AG04450 (cell line): ENCODE data around the gene ZIC2. TPM values are rescaled to one million over a fixed set of nuclear protein-coding genes. Genes with fewer than 3 reads are reported as not detected.

Experiments used
- CTCF ChIA-PET: fragments of 300-600, 350-600 bp; formaldehyde crosslinking; extraction: SDS; loops from one replicate; lab custom pipeline; 2022; ENCODE audit warnings: antibody characterized with exemption, inconsistent platforms; lab: Charles Lee
- POLR2A ChIA-PET: fragments of 350-600 bp; formaldehyde crosslinking; extraction: SDS; loops from one replicate; lab custom pipeline; 2021; ENCODE audit warnings: antibody characterized with exemption, inconsistent platforms; lab: Yijun Ruan, JAX
- DNase-seq: peaks from one replicate; pipeline ENCODE4 v3.0.0-alpha.2; 2011; ENCODE audit warnings: low read depth, low spot score
- H3K27ac ChIP-seq: one replicate; pipeline ENCODE4 v1.5.1; 2012; ENCODE audit warnings: low read depth, low read length, control low read depth
- H3K27me3 ChIP-seq: one replicate; pipeline ENCODE4 v1.6.0; 2012; ENCODE audit warnings: low read length; ENCODE audit not compliant: control insufficient read depth, insufficient read depth
- H3K4me3 ChIP-seq: 2 replicates; pipeline ENCODE4 v1.5.1; 2011; ENCODE audit warnings: mild to moderate bottlenecking, low read depth, low read length, control low read depth
- H3K9me3 ChIP-seq: 2 replicates; pipeline ENCODE4 v1.5.1; 2012; ENCODE audit warnings: low read length; ENCODE audit not compliant: control insufficient read depth, insufficient read depth
- polyA plus RNA-seq: library from polyadenylated mRNA; depleted of rRNA; stranded (reverse); fragments of >200 nt; gene quantifications from 2 replicates; pipeline ENCODE4 v1.2.3, GENCODE V29; 2011
- TF ChIP-seq, protein P1 (sequence below): IDR thresholded peaks from 2 replicates; pipeline ENCODE4 v1.5.1; 2011; ENCODE audit warnings: low read depth, low read length, control low read depth, inconsistent platforms

The ZIC2 gene
- polyA plus RNA-seq, 1 experiment: not detected

- Histone ChIP-seq H3K27ac (no peak overlapping the region), H3K9me3 (peaks cover 36% of the 10 kb centered on the region; the same call in 1 of the 2 replicates), H3K4me3 (no peak overlapping the region), H3K27me3 (peaks cover 97% of the 10 kb centered on the region)
- ChIA-PET CTCF (no interaction called here), POLR2A (no interaction called here)
- no peak for DNase-seq
- TF ChIP-seq, protein P1, sequence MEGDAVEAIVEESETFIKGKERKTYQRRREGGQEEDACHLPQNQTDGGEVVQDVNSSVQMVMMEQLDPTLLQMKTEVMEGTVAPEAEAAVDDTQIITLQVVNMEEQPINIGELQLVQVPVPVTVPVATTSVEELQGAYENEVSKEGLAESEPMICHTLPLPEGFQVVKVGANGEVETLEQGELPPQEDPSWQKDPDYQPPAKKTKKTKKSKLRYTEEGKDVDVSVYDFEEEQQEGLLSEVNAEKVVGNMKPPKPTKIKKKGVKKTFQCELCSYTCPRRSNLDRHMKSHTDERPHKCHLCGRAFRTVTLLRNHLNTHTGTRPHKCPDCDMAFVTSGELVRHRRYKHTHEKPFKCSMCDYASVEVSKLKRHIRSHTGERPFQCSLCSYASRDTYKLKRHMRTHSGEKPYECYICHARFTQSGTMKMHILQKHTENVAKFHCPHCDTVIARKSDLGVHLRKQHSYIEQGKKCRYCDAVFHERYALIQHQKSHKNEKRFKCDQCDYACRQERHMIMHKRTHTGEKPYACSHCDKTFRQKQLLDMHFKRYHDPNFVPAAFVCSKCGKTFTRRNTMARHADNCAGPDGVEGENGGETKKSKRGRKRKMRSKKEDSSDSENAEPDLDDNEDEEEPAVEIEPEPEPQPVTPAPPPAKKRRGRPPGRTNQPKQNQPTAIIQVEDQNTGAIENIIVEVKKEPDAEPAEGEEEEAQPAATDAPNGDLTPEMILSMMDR: no peak
These were observed 12.4 kb downstream of the ZIC2 start for GRCh38 chr13:99993660-99994637.

- no peak overlapping the region for H3K27ac ChIP-seq
- H3K9me3 ChIP-seq: peaks cover 30% of the 10 kb centered on the region; the same call in 1 of the 2 replicates
- H3K4me3 ChIP-seq: no peak overlapping the region
- DNase-seq: no peak
- CTCF ChIA-PET: interaction anchor here (0.6 kb wide), 2 partner anchors 20 to 341 kb away, joined by 3 to 4 read pairs; no protein-coding TSS in a partner anchor
- POLR2A ChIA-PET: no interaction called here
- TF ChIP-seq, protein P1: no peak
- H3K27me3 ChIP-seq: peaks cover 93% of the 10 kb centered on the region
These were observed 13.0 kb downstream of the ZIC2 start for GRCh38 chr13:99994638-99995020.

- TF ChIP-seq, protein P1: no peak
- ChIA-PET CTCF (interaction anchor here (0.6 to 1.8 kb wide), 3 partner anchors 19 to 520 kb away, joined by 3 to 5 read pairs (median 4); no protein-coding TSS in a partner anchor), POLR2A (no interaction called here)
These were observed 13.6 kb downstream of the ZIC2 start for GRCh38 chr13:99995104-99995588.

DNA sequence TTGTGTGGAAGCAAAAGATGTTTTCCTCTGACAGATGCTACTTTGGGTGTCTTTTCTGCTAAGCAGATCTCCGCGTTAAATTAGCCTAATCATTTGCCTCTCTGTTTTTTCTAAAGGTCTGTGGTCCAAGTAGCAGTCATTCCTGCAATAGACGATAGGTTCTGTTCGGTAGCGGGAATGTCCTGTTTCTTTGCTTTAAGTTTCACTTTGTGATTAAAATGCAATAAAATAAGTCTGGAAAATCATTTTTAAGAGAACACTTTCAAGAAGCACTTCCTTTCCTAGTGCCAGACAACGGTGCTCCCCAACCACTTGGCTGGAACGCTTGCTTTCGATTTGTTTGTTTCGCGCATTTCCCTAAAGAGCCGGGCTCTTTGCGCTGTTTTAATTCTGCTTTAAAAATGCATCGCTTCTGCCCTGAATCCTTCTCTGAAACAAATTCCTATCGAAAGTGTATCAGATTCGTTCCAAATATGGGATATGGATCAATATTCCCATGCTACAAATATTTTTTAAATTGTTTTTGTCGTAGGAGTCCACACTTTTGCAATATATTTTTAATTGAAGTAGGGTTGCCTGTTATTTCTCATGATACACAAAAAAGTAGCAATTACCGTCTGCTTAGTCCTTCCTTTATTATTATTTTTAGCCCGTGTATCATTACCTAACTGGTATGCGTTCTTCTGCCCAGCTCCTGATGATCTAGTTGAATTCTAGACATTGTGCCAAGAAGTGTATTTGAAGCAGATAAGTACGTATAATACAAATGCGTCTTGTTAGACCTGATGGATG, 14.2 kb downstream of the ZIC2 start:
- Histone ChIP-seq H3K27ac (no peak overlapping the region), H3K27me3 (peaks cover 87% of the 10 kb centered on the region), H3K4me3 (no peak overlapping the region), H3K9me3 (peaks cover 22% of the 10 kb centered on the region; the same call in 1 of the 2 replicates)
- POLR2A ChIA-PET: no interaction called here
- no peak for DNase-seq
- TF ChIP-seq, protein P1: no peak
- CTCF ChIA-PET: interaction anchor here (1.8 kb wide), 1 partner anchor 519 kb away, joined by 5 read pairs; no protein-coding TSS in a partner anchor

More at GRCh38 chr13:99995104-99995588, 13.6 kb downstream of the ZIC2 start:
- Histone ChIP-seq H3K4me3 (no peak overlapping the region), H3K9me3 (peaks cover 28% of the 10 kb centered on the region; the same call in 1 of the 2 replicates), H3K27me3 (peaks cover 93% of the 10 kb centered on the region), H3K27ac (no peak overlapping the region)
- no peak for DNase-seq
